ENCODE results near the gene UFM1. TPM values are rescaled to one million over a fixed set of nuclear protein-coding genes. Genes with fewer than 3 reads are reported as not detected.

The UFM1 gene
- total and polyA plus RNA-seq, 4 donors, result 68.9 to 140 (median 89.0) TPM

DNA sequence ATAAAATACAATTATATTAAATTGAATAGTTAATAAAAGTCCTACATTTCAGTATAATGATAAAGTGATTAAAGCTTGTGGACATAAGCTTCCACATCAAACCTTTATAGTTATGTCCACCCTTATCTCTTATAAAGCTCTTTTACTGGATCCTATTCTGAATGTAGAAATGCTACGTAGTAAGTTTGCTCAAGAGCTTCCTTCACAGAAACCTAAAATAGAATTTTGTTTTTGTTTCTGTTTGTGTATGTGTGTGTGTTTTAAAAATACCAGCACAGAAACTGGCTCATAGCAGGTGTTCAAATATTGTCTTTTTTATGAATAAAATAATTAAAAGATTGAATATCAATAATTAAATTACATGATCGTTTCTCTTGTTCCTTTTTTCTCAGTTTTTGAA lies 21.0 kb upstream of the UFM1 start:
- no peak overlapping the region for H3K4me3 ChIP-seq (ENCODE audit: low read depth, low read length)
- no peaks in the 10 kb centered on the region for H3K4me1 ChIP-seq (ENCODE audit: control insufficient read depth, insufficient read depth, low read length)
- no peaks in the 10 kb centered on the region for H3K36me3 ChIP-seq (ENCODE audit: control insufficient read depth, insufficient read depth, low read length)
- no CpG with 5 or more reads among the region's 2 CpGs for WGBS (ENCODE audit: insufficient coverage)
- DNase-seq (ENCODE audit: low read depth in 4 of 6, low spot score in 6 of 6), result no peak
- H3K9me3 ChIP-seq (ENCODE audit: control insufficient read depth, insufficient read depth, low read length), result peaks cover 4% of the 10 kb centered on the region
- H3K27ac ChIP-seq (ENCODE audit: low read depth, low read length), result no peak overlapping the region
- no peaks in the 10 kb centered on the region for H3K27me3 ChIP-seq (ENCODE audit: control insufficient read depth, insufficient read depth, low read length)

DNA sequence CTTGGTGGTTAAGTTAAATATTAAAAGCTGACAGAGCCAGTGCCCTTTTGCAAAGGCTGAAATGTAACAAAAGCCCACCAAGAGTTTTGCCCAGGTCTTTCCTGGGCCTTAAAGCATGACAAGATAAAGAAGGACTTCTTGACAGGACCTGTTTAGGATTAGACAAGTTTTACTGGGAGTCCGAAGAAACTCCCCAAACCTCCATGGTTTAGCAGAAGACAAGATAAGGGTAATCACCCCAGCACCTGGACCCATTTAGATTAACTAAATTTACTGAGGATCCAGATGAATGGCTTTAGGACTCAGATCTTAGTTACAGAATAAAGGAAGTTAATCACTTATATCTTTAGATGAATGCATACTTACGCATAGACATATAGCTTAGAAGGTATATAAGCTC lies 14.8 kb upstream of the UFM1 start:
- no CpG with 5 or more reads among the region's 2 CpGs for WGBS (ENCODE audit: insufficient coverage)
- no peak overlapping the region for H3K27ac ChIP-seq (ENCODE audit: low read depth, low read length)
- DNase-seq (ENCODE audit: low read depth in 4 of 6, low spot score in 6 of 6), result no peak
- H3K4me3 ChIP-seq (ENCODE audit: low read depth, low read length), result no peak overlapping the region
- no peaks in the 10 kb centered on the region for H3K4me1 ChIP-seq (ENCODE audit: control insufficient read depth, insufficient read depth, low read length)
- no peaks in the 10 kb centered on the region for H3K9me3 ChIP-seq (ENCODE audit: control insufficient read depth, insufficient read depth, low read length)
- no peaks in the 10 kb centered on the region for H3K36me3 ChIP-seq (ENCODE audit: control insufficient read depth, insufficient read depth, low read length)
- H3K27me3 ChIP-seq (ENCODE audit: control insufficient read depth, insufficient read depth, low read length), result no peaks in the 10 kb centered on the region

DNA sequence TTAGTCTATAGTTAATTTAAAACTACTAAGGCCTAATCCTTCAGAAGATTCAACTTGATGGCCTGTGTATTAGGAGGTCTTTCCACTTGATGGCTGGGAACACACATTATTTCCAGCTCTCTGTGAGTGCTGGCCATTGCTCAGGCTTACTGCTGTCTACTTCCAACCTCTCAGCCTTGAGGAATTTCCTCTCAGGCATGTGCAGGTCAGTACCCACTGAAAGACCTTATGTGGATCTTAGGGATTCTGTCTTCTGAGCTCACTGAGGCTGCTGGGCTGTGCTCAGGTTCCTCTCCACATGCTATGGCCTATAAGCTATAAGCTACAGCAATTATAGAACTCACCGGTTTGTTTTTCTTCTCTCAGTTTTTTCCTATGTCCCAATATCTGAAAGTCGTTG lies 11.6 kb upstream of the UFM1 start:
- no peak overlapping the region for H3K27ac ChIP-seq (ENCODE audit: low read depth, low read length)
- H3K4me1 ChIP-seq (ENCODE audit: control insufficient read depth, insufficient read depth, low read length), result no peaks in the 10 kb centered on the region
- WGBS (ENCODE audit: insufficient coverage), result no CpG with 5 or more reads among the region's 2 CpGs
- no peak for DNase-seq (ENCODE audit: low read depth in 4 of 6, low spot score in 6 of 6)
- H3K9me3 ChIP-seq (ENCODE audit: control insufficient read depth, insufficient read depth, low read length), result no peaks in the 10 kb centered on the region
- H3K4me3 ChIP-seq (ENCODE audit: low read depth, low read length), result no peak overlapping the region
- no peaks in the 10 kb centered on the region for H3K27me3 ChIP-seq (ENCODE audit: control insufficient read depth, insufficient read depth, low read length)
- H3K36me3 ChIP-seq (ENCODE audit: control insufficient read depth, insufficient read depth, low read length), result no peaks in the 10 kb centered on the region

DNA sequence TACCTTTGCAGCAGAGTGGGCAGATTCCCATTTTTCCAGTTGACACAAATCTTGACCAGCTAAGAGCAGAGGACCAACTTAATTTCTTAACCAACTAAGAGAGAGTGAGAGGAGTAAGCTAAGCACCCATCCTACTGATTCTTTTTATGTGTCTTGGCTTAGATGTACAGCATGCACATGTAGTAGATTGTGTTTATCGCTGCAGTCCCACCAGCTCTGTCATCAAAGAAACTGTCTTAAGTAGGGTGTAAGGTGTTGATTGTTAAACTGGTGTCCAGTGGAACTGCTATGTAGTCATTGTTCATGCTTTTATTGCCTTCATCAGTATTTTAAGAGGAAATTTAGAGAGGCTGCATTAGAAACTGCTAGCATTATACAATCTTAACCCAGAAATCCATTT lies 9.0 kb upstream of the UFM1 start:
- H3K4me1 ChIP-seq (ENCODE audit: control insufficient read depth, insufficient read depth, low read length), result no peaks in the 10 kb centered on the region
- no peaks in the 10 kb centered on the region for H3K27me3 ChIP-seq (ENCODE audit: control insufficient read depth, insufficient read depth, low read length)
- H3K9me3 ChIP-seq (ENCODE audit: control insufficient read depth, insufficient read depth, low read length), result no peaks in the 10 kb centered on the region
- H3K36me3 ChIP-seq (ENCODE audit: control insufficient read depth, insufficient read depth, low read length), result no peaks in the 10 kb centered on the region
- DNase-seq (ENCODE audit: low read depth in 4 of 6, low spot score in 6 of 6), result no peak
- WGBS (ENCODE audit: insufficient coverage), result no CpG with 5 or more reads among the region's 1 CpG
- H3K4me3 ChIP-seq (ENCODE audit: low read depth, low read length), result no peak overlapping the region
- no peak overlapping the region for H3K27ac ChIP-seq (ENCODE audit: low read depth, low read length)

DNA sequence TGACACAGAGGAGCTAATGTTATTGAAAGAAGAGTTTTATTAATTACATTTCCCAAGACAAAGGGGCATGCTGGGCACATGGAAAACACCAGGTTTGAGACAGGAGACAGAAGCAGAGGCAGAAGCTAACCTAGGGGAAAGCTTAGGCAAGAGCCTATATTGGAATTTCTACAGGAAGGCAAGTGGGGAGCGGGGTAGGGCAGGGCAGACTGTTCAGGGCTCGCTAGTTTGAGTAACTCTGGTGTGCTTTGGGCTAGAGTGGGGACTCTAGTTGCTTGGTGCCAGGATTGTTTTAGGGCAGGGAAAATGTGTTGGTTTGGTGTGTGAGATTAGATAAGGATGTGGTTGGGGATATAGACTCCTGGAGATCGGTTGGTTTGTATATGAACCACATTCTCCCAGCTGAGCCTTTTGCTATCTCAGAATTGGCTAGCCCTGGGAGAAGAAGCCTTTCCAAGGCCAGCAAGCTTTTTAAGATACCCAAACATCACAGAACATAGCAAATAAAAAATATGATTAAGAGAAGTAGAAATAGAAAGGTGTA lies 8.4 kb upstream of the UFM1 start:
- H3K4me1 ChIP-seq (ENCODE audit: control insufficient read depth, insufficient read depth, low read length), result no peaks in the 10 kb centered on the region
- DNase-seq (ENCODE audit: low read depth in 4 of 6, low spot score in 6 of 6), result no peak
- no peak overlapping the region for H3K4me3 ChIP-seq (ENCODE audit: low read depth, low read length)
- H3K36me3 ChIP-seq (ENCODE audit: control insufficient read depth, insufficient read depth, low read length), result no peaks in the 10 kb centered on the region
- H3K27me3 ChIP-seq (ENCODE audit: control insufficient read depth, insufficient read depth, low read length), result no peaks in the 10 kb centered on the region
- 100% methylated on average over 2 of the region's 3 CpGs for WGBS (ENCODE audit: insufficient coverage)
- no peaks in the 10 kb centered on the region for H3K9me3 ChIP-seq (ENCODE audit: control insufficient read depth, insufficient read depth, low read length)
- H3K27ac ChIP-seq (ENCODE audit: low read depth, low read length), result no peak overlapping the region

DNA sequence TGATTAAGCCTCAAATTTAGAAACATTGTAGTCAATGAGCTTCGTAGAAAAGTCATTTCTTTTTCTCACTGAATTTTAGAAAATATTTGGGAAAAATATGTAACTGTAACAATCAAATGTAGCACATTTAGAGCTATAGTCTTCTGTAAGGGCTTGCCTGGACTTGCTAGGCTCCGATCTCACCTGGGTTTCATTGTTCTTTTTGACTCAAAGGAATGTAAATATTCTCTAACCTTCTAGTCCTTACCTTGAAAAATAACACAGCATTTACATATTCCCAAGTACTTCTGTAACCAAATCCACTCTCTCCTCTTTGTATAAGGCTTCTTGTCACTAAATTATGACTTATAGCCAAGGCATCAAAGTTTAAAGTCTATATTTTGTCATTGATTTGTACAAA lies 2.9 kb upstream of the UFM1 start:
- no peaks in the 10 kb centered on the region for H3K4me1 ChIP-seq (ENCODE audit: control insufficient read depth, insufficient read depth, low read length)
- WGBS (ENCODE audit: insufficient coverage), result 44% methylated on average over 1 of the region's 2 CpGs
- no peak overlapping the region for H3K27ac ChIP-seq (ENCODE audit: low read depth, low read length)

DNA sequence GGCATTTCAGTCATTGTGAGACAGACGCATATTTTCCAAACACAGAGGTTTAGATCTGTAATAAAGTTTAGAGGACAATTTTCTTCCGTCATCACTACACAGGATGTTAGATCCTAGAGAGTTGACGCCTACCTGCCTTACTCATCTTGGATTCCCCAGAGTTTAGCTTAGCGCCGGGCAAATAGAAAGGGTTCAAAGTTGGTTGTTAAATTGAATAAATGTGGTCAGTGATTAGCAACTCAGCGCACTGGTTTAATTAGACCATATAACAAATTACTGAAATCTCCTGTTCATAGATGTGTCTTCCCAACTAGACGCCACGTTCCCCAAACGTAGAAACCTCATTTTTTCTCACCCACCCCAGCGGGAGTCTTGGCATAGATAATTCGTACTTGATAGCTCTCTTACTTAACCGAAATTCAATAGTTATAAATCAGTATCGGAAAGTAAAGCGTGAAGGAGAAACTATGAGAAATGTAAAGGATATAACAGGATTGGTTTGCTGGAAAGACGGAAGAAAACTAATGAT lies 726 bp upstream of the UFM1 start:
- H3K27me3 ChIP-seq (ENCODE audit: control insufficient read depth, insufficient read depth, low read length), result no peaks in the 10 kb centered on the region
- peak overlapping the region; percentile 20 for H3K27ac ChIP-seq (ENCODE audit: low read depth, low read length)
- peaks cover 2% of the 10 kb centered on the region for H3K36me3 ChIP-seq (ENCODE audit: control insufficient read depth, insufficient read depth, low read length)
- 0% methylated on average over 5 of the region's 15 CpGs for WGBS (ENCODE audit: insufficient coverage)
- H3K4me3 ChIP-seq (ENCODE audit: low read depth, low read length), result peak overlapping the region; percentile 75
- peak in 2 of 6 donors; percentile 1 to 53 for DNase-seq (ENCODE audit: low read depth in 4 of 6, low spot score in 6 of 6)
- H3K4me1 ChIP-seq (ENCODE audit: control insufficient read depth, insufficient read depth, low read length), result no peaks in the 10 kb centered on the region
- H3K9me3 ChIP-seq (ENCODE audit: control insufficient read depth, insufficient read depth, low read length), result no peaks in the 10 kb centered on the region

More for the DNA sequence above, 2.9 kb upstream of the UFM1 start:
- no peaks in the 10 kb centered on the region for H3K27me3 ChIP-seq (ENCODE audit: control insufficient read depth, insufficient read depth, low read length)
- H3K36me3 ChIP-seq (ENCODE audit: control insufficient read depth, insufficient read depth, low read length), result no peaks in the 10 kb centered on the region
- DNase-seq (ENCODE audit: low read depth in 4 of 6, low spot score in 6 of 6), result no peak
- no peak overlapping the region for H3K4me3 ChIP-seq (ENCODE audit: low read depth, low read length)
- H3K9me3 ChIP-seq (ENCODE audit: control insufficient read depth, insufficient read depth, low read length), result no peaks in the 10 kb centered on the region

DNA sequence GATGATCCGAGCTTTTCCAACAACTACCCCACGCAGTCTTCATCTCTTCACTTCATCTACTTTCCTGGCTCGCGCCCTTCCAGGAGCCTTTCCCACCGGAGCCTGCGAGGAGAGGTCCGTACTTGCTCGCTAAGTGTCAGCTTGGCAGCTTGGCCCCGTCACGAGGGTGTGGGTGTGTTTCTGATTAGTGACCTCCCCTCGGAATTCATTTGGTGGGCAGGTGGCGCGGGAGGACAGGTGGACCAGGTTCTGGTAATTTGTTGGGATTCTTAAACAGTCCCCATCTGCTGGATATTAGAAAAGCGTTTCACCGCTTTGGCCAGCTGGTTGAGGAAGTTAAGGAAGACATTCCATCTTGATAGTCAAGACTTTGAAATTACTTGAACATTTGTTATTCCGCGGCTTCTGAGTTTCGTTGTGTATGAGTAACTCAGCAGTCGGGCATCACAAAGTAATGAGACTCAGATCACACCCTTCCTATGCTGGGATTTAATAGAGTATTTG lies 515 bp downstream of the UFM1 start:
- Histone ChIP-seq H3K4me1 (ENCODE audit: control insufficient read depth, insufficient read depth, low read length) (no peaks in the 10 kb centered on the region), H3K9me3 (ENCODE audit: control insufficient read depth, insufficient read depth, low read length) (no peaks in the 10 kb centered on the region), H3K27ac (ENCODE audit: low read depth, low read length) (peak overlapping the region; percentile 81), H3K4me3 (ENCODE audit: low read depth, low read length) (peak overlapping the region; percentile 75), H3K27me3 (ENCODE audit: control insufficient read depth, insufficient read depth, low read length) (no peaks in the 10 kb centered on the region), H3K36me3 (ENCODE audit: control insufficient read depth, insufficient read depth, low read length) (peaks cover 2% of the 10 kb centered on the region)
- DNase-seq (ENCODE audit: low read depth in 4 of 6, low spot score in 6 of 6), result peak in 1 of 6 donors; percentile 37
- 0% methylated on average over 9 of the region's 19 CpGs for WGBS (ENCODE audit: insufficient coverage)

DNA sequence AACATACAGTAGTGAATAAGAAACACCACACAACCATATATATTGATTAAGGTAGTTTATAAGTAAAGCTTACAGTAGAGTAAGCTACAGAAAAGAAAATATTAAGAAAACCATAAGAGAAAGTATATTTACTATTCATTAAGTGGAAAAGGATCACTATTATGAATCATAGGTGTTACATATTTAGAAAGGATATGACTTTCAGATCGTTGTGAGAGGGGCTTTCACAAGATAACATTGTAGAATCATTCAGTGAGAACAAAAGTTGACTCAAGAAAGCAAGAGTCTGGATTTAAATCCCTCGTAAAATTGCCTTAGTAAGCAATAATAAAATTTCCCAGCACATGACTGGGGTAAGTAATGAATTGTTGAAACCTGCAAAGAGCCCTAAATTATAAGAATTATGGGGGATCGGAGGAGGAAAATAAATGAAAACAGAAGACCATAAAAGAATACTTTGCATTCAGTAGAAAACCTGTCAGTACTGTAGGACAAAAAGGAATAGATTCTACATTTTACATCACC lies 6.0 kb downstream of the UFM1 start:
- DNase-seq (ENCODE audit: low read depth in 4 of 6, low spot score in 6 of 6), result no peak
- H3K4me1 ChIP-seq (ENCODE audit: control insufficient read depth, insufficient read depth, low read length), result no peaks in the 10 kb centered on the region
- H3K27ac ChIP-seq (ENCODE audit: low read depth, low read length), result no peak overlapping the region
- no peaks in the 10 kb centered on the region for H3K27me3 ChIP-seq (ENCODE audit: control insufficient read depth, insufficient read depth, low read length)
- no peak overlapping the region for H3K4me3 ChIP-seq (ENCODE audit: low read depth, low read length)
- peaks cover 2% of the 10 kb centered on the region for H3K36me3 ChIP-seq (ENCODE audit: control insufficient read depth, insufficient read depth, low read length)
- no peaks in the 10 kb centered on the region for H3K9me3 ChIP-seq (ENCODE audit: control insufficient read depth, insufficient read depth, low read length)
- WGBS (ENCODE audit: insufficient coverage), result 80% methylated on average over 1 of the region's 3 CpGs

DNA sequence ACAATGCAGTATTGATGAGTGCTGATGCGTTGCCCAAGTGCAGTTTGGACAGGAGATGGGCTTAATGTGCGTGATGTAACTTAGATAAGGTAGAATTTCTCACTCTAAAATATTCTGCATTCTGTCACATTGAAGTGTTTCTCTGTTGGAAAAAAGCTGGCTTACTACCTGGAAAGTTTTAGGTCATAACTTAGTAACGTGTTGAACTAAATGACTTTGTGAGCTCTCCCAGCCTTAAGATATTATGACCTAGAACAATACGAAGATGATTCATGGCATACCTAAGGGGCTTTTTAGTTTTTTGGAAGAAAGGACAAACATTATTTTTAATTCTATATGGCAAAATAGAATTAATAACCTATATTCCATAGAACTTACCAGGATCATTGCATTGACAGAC lies 9.0 kb downstream of the UFM1 start:
- WGBS (ENCODE audit: insufficient coverage), result 100% methylated on average over 1 of the region's 4 CpGs
- no peaks in the 10 kb centered on the region for H3K27me3 ChIP-seq (ENCODE audit: control insufficient read depth, insufficient read depth, low read length)
- no peaks in the 10 kb centered on the region for H3K4me1 ChIP-seq (ENCODE audit: control insufficient read depth, insufficient read depth, low read length)
- H3K9me3 ChIP-seq (ENCODE audit: control insufficient read depth, insufficient read depth, low read length), result no peaks in the 10 kb centered on the region
- DNase-seq (ENCODE audit: low read depth in 4 of 6, low spot score in 6 of 6), result no peak
- no peak overlapping the region for H3K27ac ChIP-seq (ENCODE audit: low read depth, low read length)
- H3K36me3 ChIP-seq (ENCODE audit: control insufficient read depth, insufficient read depth, low read length), result no peaks in the 10 kb centered on the region
- no peak overlapping the region for H3K4me3 ChIP-seq (ENCODE audit: low read depth, low read length)
